K562 (cell line): ENCODE results near the gene RXRB. TPM values are rescaled to one million over a fixed set of nuclear protein-coding genes. Genes with fewer than 3 reads are reported as not detected.

Experiments
- ATAC-seq: fragments of 200-7000 bp; cut with Tn5 transposase; 3 replicates; pipeline ENCODE4 v1.9.1; 2020; ENCODE audit warnings: moderate library complexity
- BruUV-seq: library from RNA; stranded (reverse); fragments of 400-500 nt; replicated peaks from 2 replicates; lab custom pipeline; 2021; lab: Mats Ljungman, UMichigan
- CTCF ChIA-PET: fragments of 300-600 bp; formaldehyde crosslinking; extraction: SDS; loops from one replicate; lab custom pipeline; 2021; ENCODE audit warnings: low intra/inter-chr PET ratio; lab: Yijun Ruan, JAX
- POLR2A ChIA-PET: fragments of 300-600, 350-650 bp; sonication (Branson Sonifier 250); formaldehyde crosslinking; extraction: SDS; loops from one replicate; lab custom pipeline; 2021; ENCODE audit warnings: antibody characterized with exemption, inconsistent platforms; lab: Yijun Ruan, JAX
- DNase-seq, 4 experiments: peaks; one replicate each; pipeline versions ENCODE4 v3.0.0 to v3.0.0-alpha.2; 2011 to 2018; ENCODE audit warnings: low spot score in 3 of 4, mixed read lengths in 3 of 4; ENCODE audit errors: extremely low read depth in 1 of 4
- FAIRE-seq: peaks from 2 replicates; lab custom pipeline; 2011; peaks lifted over from hg19 to GRCh38; lab: Jason Lieb, UNC
- H2AFZ ChIP-seq: 2 replicates; pipeline ENCODE4 v1.6.0; 2011; ENCODE audit warnings: low read depth, low read length, control low read depth, inconsistent platforms
- H3K27ac ChIP-seq: fragments of 200-600 bp; 3 replicates; pipeline ENCODE4 v1.8.0; 2011; ENCODE audit warnings: low read depth, mild to moderate bottlenecking, control low read depth, inconsistent platforms, low read length, moderate library complexity, mixed read lengths; ENCODE audit errors: extremely low read depth
- H3K27me3 ChIP-seq, 2 experiments: fragments of 300-600 bp in 1 of 2; 2 replicates in 1 of 2; 3 replicates in 1 of 2; pipeline versions ENCODE4 v1.6.0 to v1.8.0; 2011; ENCODE audit warnings: inconsistent platforms in 2 of 2, low read length in 2 of 2, mild to moderate bottlenecking in 1 of 2, mixed read lengths in 1 of 2, moderate library complexity in 1 of 2; ENCODE audit not compliant: control insufficient read depth in 2 of 2, insufficient read depth in 2 of 2
- H3K36me3 ChIP-seq: fragments of 300-600 bp; 3 replicates; pipeline ENCODE4 v1.8.0; 2011; ENCODE audit warnings: mild to moderate bottlenecking, low read length, inconsistent platforms; ENCODE audit not compliant: control insufficient read depth, insufficient read depth
- H3K4me1 ChIP-seq, 2 experiments: fragments of 200-600 bp in 1 of 2; replicated peaks in 1 of 2; 2 replicates in 1 of 2; 3 replicates in 1 of 2; pipeline versions ENCODE4 v1.5.1 to v1.8.0; 2011; ENCODE audit warnings: inconsistent platforms in 2 of 2, low read length in 2 of 2, mild to moderate bottlenecking in 1 of 2, mixed read lengths in 1 of 2, moderate library complexity in 1 of 2; ENCODE audit not compliant: control insufficient read depth in 2 of 2, insufficient read depth in 2 of 2
- H3K4me2 ChIP-seq: 2 replicates; pipeline ENCODE4 v1.6.1; 2011; ENCODE audit warnings: low read length, control low read depth, inconsistent platforms, mixed read lengths; ENCODE audit not compliant: insufficient read depth
- H3K4me3 ChIP-seq: fragments of 200-600 bp; sonication (generic), shearing (Covaris generic); 2 replicates; pipeline ENCODE4 v1.5.1; 2016; ENCODE audit warnings: control low read depth, inconsistent platforms
- H3K79me2 ChIP-seq: fragments of 200-600 bp; 3 replicates; pipeline ENCODE4 v1.8.0; 2011; ENCODE audit warnings: low read length, inconsistent platforms; ENCODE audit not compliant: control insufficient read depth, insufficient read depth
- H3K9ac ChIP-seq, 2 experiments: 2 replicates each; pipeline versions ENCODE4 v1.6.0 to v1.6.1; 2011; ENCODE audit warnings: low read depth in 2 of 2, low read length in 2 of 2, control low read depth in 1 of 2, inconsistent platforms in 1 of 2, mild to moderate bottlenecking in 1 of 2, mixed read lengths in 1 of 2; ENCODE audit not compliant: insufficient read depth in 1 of 2
- H3K9me1 ChIP-seq: one replicate; pipeline ENCODE4 v1.6.0; 2011; ENCODE audit warnings: inconsistent platforms, mild to moderate bottlenecking, low read length, moderate library complexity; ENCODE audit not compliant: control insufficient read depth, insufficient read depth
- H3K9me3 ChIP-seq: replicated peaks from 2 replicates; pipeline ENCODE4 v1.5.1; 2011; ENCODE audit warnings: low read depth, low read length, inconsistent platforms; ENCODE audit not compliant: control insufficient read depth, insufficient read depth
- H4K20me1 ChIP-seq: replicated peaks from 2 replicates; pipeline ENCODE4 v1.6.1; 2011; ENCODE audit warnings: low read length, inconsistent platforms, mixed read lengths; ENCODE audit not compliant: control insufficient read depth, insufficient read depth
- BCOR ChIP-seq: fragments of 450-650 bp; IDR thresholded peaks from 2 replicates; pipeline ENCODE4 v1.6.1; 2016
- RBBP5 ChIP-seq: fragments of 200-600 bp; sonication (generic); IDR thresholded peaks from 2 replicates; pipeline ENCODE4 v1.6.1; 2012; ENCODE audit warnings: borderline replicate concordance, mild to moderate bottlenecking, low read length, control low read depth, inconsistent platforms; ENCODE audit not compliant: insufficient read depth, poor library complexity, severe bottlenecking
- SMARCC2 ChIP-seq: fragments of 450-650 bp; IDR thresholded peaks from 2 replicates; pipeline ENCODE4 v1.6.1; 2017; ENCODE audit warnings: antibody characterized with exemption, moderate library complexity, mild to moderate bottlenecking, low read depth
- ZNF121 ChIP-seq: sonication (generic); formaldehyde crosslinking; conservative IDR thresholded peaks from 2 replicates; pipeline ENCODE4 v1.8.0; 2022; ENCODE audit warnings: missing genetic modification reagents
- WGBS: fragments of 100-300 bp; shearing (Covaris generic); methylation state at CpG from one replicate; pipeline ENCODE4 v1.1.6; 2016; ENCODE audit warnings: low coverage, mixed read lengths; ENCODE audit not compliant: insufficient coverage; ENCODE audit errors: missing lambda C conversion rate; 5-methylcytosine and 5-hydroxymethylcytosine counted together
- in situ Hi-C: fragments of 300-500 bp; cut with MboI; formaldehyde crosslinking; loops from 4 replicates; pipeline ENCODE4 v1.15.0; 2018; ENCODE audit warnings: inconsistent platforms, mixed read lengths
- intact Hi-C: fragments of 100-400 bp; cut with micrococcal nuclease; formaldehyde crosslinking; loops from 2 replicates; pipeline ENCODE4 v1.14.2; 2022
- polyA plus RNA-seq, 8 experiments: library from polyadenylated mRNA; depleted of rRNA in 4 of 8; stranded (reverse) in 5 of 8; unstranded in 3 of 8; fragments of >200 nt; fragmentation: Nextera tagmentation in 2 of 8; fragmentation: Illumina TruSeq in 1 of 8; extraction: Ambion mirVana in 2 of 8; extraction: Trizol in 1 of 8; gene quantifications; 2 replicates each; pipeline versions ENCODE4 v1.2.1 to v1.2.3, GENCODE V29; 2011 to 2014; ENCODE audit warnings: inconsistent platforms in 1 of 8, missing spikeins in 1 of 8
- total RNA-seq, 7 experiments: library from RNA; depleted of rRNA in 6 of 7; stranded (reverse); fragments of >200 nt in 6 of 7; fragmentation: Illumina TruSeq in 2 of 7; extraction: Trizol in 2 of 7; gene quantifications; 2 replicates each; pipeline versions ENCODE4 v1.2.1 to v1.2.3, GENCODE V29; 2011 to 2021; ENCODE audit warnings: low replicate concordance in 1 of 7

Gene RXRB
- total and polyA plus RNA-seq, 9 of the 15 experiments (the other 6 are each of a cell fraction or from before 2014, with no cell fraction given), result 0.76 to 35.5 (median 18.4) TPM

DNA sequence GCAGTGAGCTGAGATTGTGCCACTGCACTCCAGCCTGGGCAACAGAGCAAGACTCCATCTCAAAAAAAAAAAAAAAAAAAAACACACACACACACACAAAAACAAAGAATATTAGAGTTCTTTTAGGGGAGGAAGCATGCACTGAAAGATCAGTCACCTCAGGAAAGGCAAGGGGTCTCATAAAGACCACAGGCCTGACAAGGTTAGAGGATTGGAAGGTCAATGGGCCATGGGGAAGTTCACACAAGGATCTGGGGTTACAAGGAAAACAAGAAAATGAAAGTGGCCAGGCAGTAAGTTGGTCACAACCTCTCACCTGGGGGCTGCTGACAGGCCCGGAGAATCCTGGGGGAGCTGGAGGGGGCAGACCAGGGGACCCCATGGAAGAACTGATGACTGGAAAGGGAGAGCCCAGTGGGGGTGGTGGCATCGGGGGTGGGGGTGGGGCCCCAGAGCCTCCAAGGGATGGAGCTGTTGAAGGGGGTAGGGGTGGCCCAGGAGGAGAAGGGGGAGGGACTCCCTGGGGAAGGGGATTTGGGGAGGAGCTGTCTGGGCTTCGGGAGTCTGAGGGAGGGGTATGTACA is 1.5 kb downstream of the RXRB start:
- no peak for TF ChIP-seq RBBP5
- TF ChIP-seq SMARCC2, result no peak
- TF ChIP-seq ZNF121 (CRISPR knock-in tag), result peak; percentile 45; the same call in 1 of the 2 replicates
- peak; percentile 17; the same call in 1 of the 2 replicates for TF ChIP-seq BCOR
- no TSS peak for BruUV-seq
- DNase-seq (peak in 3 of 4 experiments; percentile 24 to 63 (median 61)), ATAC-seq (no peak), FAIRE-seq (no peak)
- H3K79me2 ChIP-seq, result peaks cover 61% of the 10 kb centered on the region
- intact Hi-C loops (no loop called here), in situ Hi-C loops (no loop called here)
- H3K27ac ChIP-seq, result peak overlapping the region; percentile 99
- H3K36me3 ChIP-seq, result peaks cover 62% of the 10 kb centered on the region
- H3K4me2 ChIP-seq, result peak overlapping the region; percentile 100
- no peaks in the 10 kb centered on the region for H3K27me3 ChIP-seq
- 27% methylated on average over 2 of the region's 3 CpGs for WGBS
- H3K9ac ChIP-seq, result peak overlapping the region; percentile 97 to 100; a peak in 3 of 4 replicates
- peak overlapping the region; percentile 65 for H3K4me3 ChIP-seq
- CTCF ChIA-PET, result no interaction called here
- POLR2A ChIA-PET, result interaction anchor here (1.4 kb wide), 1 partner anchor 49 kb away, joined by 4 read pairs; no protein-coding TSS in a partner anchor
- H4K20me1 ChIP-seq, result peaks cover 20% of the 10 kb centered on the region
- H3K4me1 ChIP-seq, result peaks cover 38 to 39% of the 10 kb centered on the region in 2 experiments; a peak in 4 of 5 replicates
- peaks cover 7% of the 10 kb centered on the region for H3K9me1 ChIP-seq
- H3K9me3 ChIP-seq, result no peaks in the 10 kb centered on the region
- H2AFZ ChIP-seq, result peak overlapping the region; percentile 96; the same call in 1 of the 2 replicates
